HG03064 (cell line): ENCODE measurements around the gene MPST.
"Not testable (repeated sequence)": the region's sequence is repeated elsewhere in the genome, so short reads cannot be mapped to it uniquely, and the experiment has no call there.

ENCODE experiments used
- ATAC-seq: cut with Tn5 transposase; IDR thresholded peaks from one replicate; pipeline ENCODE4 v1.9.1; 2021; ENCODE audit warnings: low read depth; ENCODE audit not compliant: unreplicated experiment

The MPST gene

GRCh38 chr22:37019309-37020191 is at the start of gene MPST, which contains the start of gene TST:
MPST (plus strand) TSS chr22:37019742; CDS start chr22:37019837, 95 bp downstream.
TST (minus strand) TSS chr22:37019447; CDS start chr22:37018732, 715 bp downstream.
- peak; percentile 57 for ATAC-seq

GRCh38 chr22:36971341-36972125 is 48.0 kb upstream of the MPST start:
- no peak for ATAC-seq

- ATAC-seq: no peak
Measured at GRCh38 chr22:36976606-36977005, 42.9 kb upstream of the MPST start.

GRCh38 chr22:36977401-36977861 is 42.1 kb upstream of the MPST start:
- no peak for ATAC-seq

GRCh38 chr22:36977947-36978660 is 41.4 kb upstream of the MPST start:
- ATAC-seq: peak; percentile 60

GRCh38 chr22:36979016-36979910 is 40.3 kb upstream of the MPST start:
- ATAC-seq: no peak

GRCh38 chr22:36981247-36981775 is 38.2 kb upstream of the MPST start:
- no peak for ATAC-seq

GRCh38 chr22:36982136-36982535 is 37.4 kb upstream of the MPST start:
- ATAC-seq: no peak

GRCh38 chr22:36985211-36985889 is 34.2 kb upstream of the MPST start:
- ATAC-seq: no peak

- no peak for ATAC-seq
Measured at GRCh38 chr22:36986242-36986821, 33.2 kb upstream of the MPST start.

GRCh38 chr22:36988075-36988832 is 31.3 kb upstream of the MPST start:
- no peak for ATAC-seq

GRCh38 chr22:36989012-36989411 is 30.5 kb upstream of the MPST start:
- ATAC-seq: not testable (repeated sequence)

GRCh38 chr22:36990457-36990856 is 29.1 kb upstream of the MPST start:
- ATAC-seq: no peak

GRCh38 chr22:36991206-36991605 is 28.3 kb upstream of the MPST start:
- no peak for ATAC-seq

GRCh38 chr22:36997746-36998145 is 21.8 kb upstream of the MPST start:
- no peak for ATAC-seq

- ATAC-seq: no peak
Measured at GRCh38 chr22:36998620-36999351, 20.8 kb upstream of the MPST start.

GRCh38 chr22:36999463-36999862 is 20.1 kb upstream of the MPST start:
- no peak for ATAC-seq
